GM21390 (cell line): ENCODE data around the gene FGD3.
"Not testable (repeated sequence)": the region's sequence is repeated elsewhere in the genome, so short reads cannot be mapped to it uniquely, and the experiment has no call there.

Experiments used
- ATAC-seq: cut with Tn5 transposase; IDR thresholded peaks from one replicate; pipeline ENCODE4 v1.9.1; 2021; ENCODE audit not compliant: unreplicated experiment

The FGD3 gene

GRCh38 chr9:92976431-92976830, 29.1 kb downstream of the FGD3 start:
- ATAC-seq, result no peak

- ATAC-seq, result no peak
Observed at GRCh38 chr9:92977279-92977678, 30.0 kb downstream of the FGD3 start.

GRCh38 chr9:92978345-92978875, 31.1 kb downstream of the FGD3 start:
- no peak for ATAC-seq

GRCh38 chr9:92979283-92980056, 32.1 kb downstream of the FGD3 start:
- no peak for ATAC-seq

GRCh38 chr9:92980085-92980745, 32.9 kb downstream of the FGD3 start:
- ATAC-seq, result no peak

- no peak for ATAC-seq
Observed at GRCh38 chr9:92982130-92982529, 34.8 kb downstream of the FGD3 start.

- no peak for ATAC-seq
Observed at GRCh38 chr9:92983984-92984589, 36.8 kb downstream of the FGD3 start.

GRCh38 chr9:92984976-92985375, 37.7 kb downstream of the FGD3 start:
- no peak for ATAC-seq

GRCh38 chr9:92986176-92987119, 39.1 kb downstream of the FGD3 start:
- no peak for ATAC-seq

- no peak for ATAC-seq
Observed at GRCh38 chr9:92988215-92988768, 41.0 kb downstream of the FGD3 start.

- ATAC-seq, result no peak
Observed at GRCh38 chr9:92989561-92989960, 42.2 kb downstream of the FGD3 start.

- no peak for ATAC-seq
Observed at GRCh38 chr9:92990461-92990860, 43.1 kb downstream of the FGD3 start.

- ATAC-seq, result no peak
Observed at GRCh38 chr9:92992549-92992948, 45.2 kb downstream of the FGD3 start.

GRCh38 chr9:92998871-92999270, 51.5 kb downstream of the FGD3 start:
- not testable (repeated sequence) for ATAC-seq

GRCh38 chr9:93001031-93001430, 53.7 kb downstream of the FGD3 start:
- ATAC-seq, result no peak

GRCh38 chr9:93002700-93003099, 55.4 kb downstream of the FGD3 start:
- ATAC-seq, result no peak

- ATAC-seq, result no peak
Observed at GRCh38 chr9:93003552-93004407, 56.5 kb downstream of the FGD3 start.

- no peak for ATAC-seq
Observed at GRCh38 chr9:93004561-93004960, 57.2 kb downstream of the FGD3 start.

GRCh38 chr9:93005876-93006275, 58.6 kb downstream of the FGD3 start:
- ATAC-seq, result no peak
